EH (cell line): Measurements from ENCODE around the gene ATG16L1.
"Not testable (repeated sequence)": the region's sequence is repeated elsewhere in the genome, so short reads cannot be mapped to it uniquely, and the experiment has no call there.

Experiments used
- DNase-seq: peaks from one replicate; pipeline ENCODE4 v3.0.0-alpha.2; 2015; ENCODE audit warnings: low read depth

Gene ATG16L1

GRCh38 chr2:233332125-233332524, 80.7 kb downstream of the ATG16L1 start:
- DNase-seq: no peak

DNA sequence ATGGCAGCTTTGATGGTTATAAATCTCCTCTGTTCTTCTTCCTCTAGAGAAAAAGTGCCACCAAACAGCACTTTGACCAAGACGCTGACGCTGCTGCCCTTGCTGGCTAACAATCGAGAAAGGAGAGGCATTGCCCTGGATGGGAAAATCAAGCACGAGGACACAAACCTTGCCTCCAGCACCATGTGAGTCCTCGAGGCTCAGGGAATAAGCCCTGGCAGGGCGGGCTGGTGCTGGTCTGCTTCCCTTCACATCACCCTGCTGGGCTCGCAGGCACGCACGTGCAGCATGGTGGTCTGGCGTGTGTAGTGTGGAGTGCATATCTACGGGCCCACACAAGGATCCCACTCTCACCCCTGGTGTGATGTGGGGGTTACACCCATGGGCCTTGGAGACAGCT, 83.4 kb downstream of the ATG16L1 start:
- DNase-seq: no peak

- DNase-seq: not testable (repeated sequence)
These were observed 84.6 kb downstream of the ATG16L1 start for GRCh38 chr2:233336091-233336490.

GRCh38 chr2:233336541-233336940, 85.1 kb downstream of the ATG16L1 start:
- DNase-seq: no peak

DNA sequence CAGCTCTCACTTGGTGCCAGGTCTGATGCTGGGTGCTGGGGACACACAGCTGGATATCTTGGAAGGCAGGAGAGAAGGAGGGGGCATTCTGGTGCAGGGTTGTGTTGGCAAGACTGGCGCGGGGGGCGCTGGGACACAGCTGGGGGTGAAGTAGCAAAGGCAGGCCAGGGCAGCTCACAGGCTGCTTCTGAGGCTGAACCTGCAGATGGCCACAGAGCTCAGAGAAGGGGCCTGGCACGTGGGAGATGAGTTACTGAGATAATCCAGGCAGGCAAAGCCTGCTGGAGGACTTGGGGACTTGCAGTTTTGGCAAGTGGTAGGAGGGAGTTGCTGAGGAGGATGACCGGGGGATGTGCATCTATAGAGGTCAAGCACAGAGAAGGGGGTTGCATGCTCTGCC, 86.6 kb downstream of the ATG16L1 start:
- no peak for DNase-seq

DNA sequence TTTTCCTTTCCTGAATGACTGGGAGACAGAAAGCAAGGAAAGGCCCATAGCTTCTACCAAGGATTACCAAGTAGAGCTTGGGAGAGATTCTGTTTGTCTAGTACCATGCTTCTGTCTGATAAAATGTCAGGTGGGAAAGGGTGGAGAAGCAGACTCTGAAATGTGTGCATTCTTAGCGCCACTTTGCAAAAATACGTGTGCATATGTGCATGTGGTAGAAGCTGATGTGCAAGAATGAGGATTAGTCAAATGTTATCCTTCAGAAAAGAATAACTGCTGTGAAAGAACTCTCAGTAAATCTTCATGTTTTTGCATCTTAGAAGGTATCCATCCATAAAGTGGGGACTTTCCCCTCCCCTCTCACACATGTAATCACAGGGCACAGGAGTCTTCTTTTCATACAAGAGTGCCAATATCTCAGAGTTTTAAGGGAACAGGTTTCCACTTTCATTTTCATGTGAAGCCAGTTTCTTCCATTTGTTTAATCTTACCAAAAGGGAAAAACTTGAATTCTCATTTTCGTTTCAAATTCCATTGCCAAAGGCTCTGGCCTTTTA, 87.4 kb downstream of the ATG16L1 start:
- DNase-seq: no peak

DNA sequence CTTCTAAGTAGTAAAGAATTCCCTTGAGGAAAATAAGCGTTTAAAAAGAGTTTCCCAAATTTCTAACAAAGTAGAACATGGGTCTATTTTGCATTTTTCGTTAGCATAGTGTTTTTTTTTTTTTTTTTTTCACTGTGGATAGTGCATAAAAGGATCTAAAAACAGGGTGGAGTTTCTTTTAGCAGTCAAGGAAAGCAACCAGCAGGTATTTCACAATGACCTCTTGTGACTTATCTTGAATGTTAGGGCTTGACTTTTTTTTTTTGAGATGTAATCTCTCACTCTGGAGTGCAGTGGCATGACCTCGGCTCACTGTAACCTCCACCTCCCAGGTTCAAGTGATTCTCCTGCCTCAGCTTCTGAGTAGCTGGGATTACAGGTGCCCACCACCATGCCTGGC, 88.0 kb downstream of the ATG16L1 start:
- no peak for DNase-seq

- no peak for DNase-seq
These were observed 89.8 kb downstream of the ATG16L1 start for GRCh38 chr2:233341296-233341695.

- no peak for DNase-seq
These were observed 90.8 kb downstream of the ATG16L1 start for GRCh38 chr2:233342301-233342700.

- no peak for DNase-seq
These were observed 91.8 kb downstream of the ATG16L1 start for GRCh38 chr2:233343171-233343705.
